Natural killer cell (primary cell): ENCODE measurements around the gene PON3. TPM values are rescaled to one million over a fixed set of nuclear protein-coding genes. Genes with fewer than 3 reads are reported as not detected.

Source experiments
- ATAC-seq, 3 donors: fragments of 150-1000 bp in 2 of 3; fragments of 200-7000 bp in 1 of 3; cut with Tn5 transposase; 1 replicate in 1 of 3; 2 replicates in 2 of 3; pipeline ENCODE4 v1.10.0; 2021; ENCODE audit warnings: mild to moderate bottlenecking in 2 of 3, moderate library complexity in 2 of 3
- DNase-seq, 2 donors: peaks; one replicate each; pipeline versions ENCODE4 v3.0.0 to v3.0.0-alpha.2; 2013 to 2021; ENCODE audit warnings: mixed read lengths in 1 of 2
- H3K27ac ChIP-seq: one replicate; pipeline ENCODE4 v1.5.1; 2013; ENCODE audit warnings: mild to moderate bottlenecking, low read length
- H3K27me3 ChIP-seq: one replicate; pipeline ENCODE4 v1.6.1; 2013; ENCODE audit warnings: low read length; ENCODE audit not compliant: control insufficient read depth, insufficient read depth
- H3K36me3 ChIP-seq: one replicate; pipeline ENCODE4 v1.6.1; 2013; ENCODE audit warnings: low read length; ENCODE audit not compliant: control insufficient read depth, insufficient read depth
- H3K4me1 ChIP-seq: one replicate; pipeline ENCODE4 v1.6.1; 2013; ENCODE audit warnings: low read length; ENCODE audit not compliant: control insufficient read depth, insufficient read depth
- H3K4me3 ChIP-seq: one replicate; pipeline ENCODE4 v1.5.1; 2013; ENCODE audit warnings: low read length
- H3K9me3 ChIP-seq: one replicate; pipeline ENCODE4 v1.6.1; 2013; ENCODE audit warnings: low read length; ENCODE audit not compliant: control insufficient read depth, insufficient read depth
- H3K27ac Mint-ChIP-seq, 2 donors: one replicate each; pipeline ENCODE4 v1.8.0; 2022; ENCODE audit warnings: mild to moderate bottlenecking in 2 of 2, mixed read lengths in 2 of 2, moderate library complexity in 1 of 2
- H3K27me3 Mint-ChIP-seq, 2 donors: one replicate each; pipeline ENCODE4 v1.8.0; 2022; ENCODE audit warnings: low read depth in 2 of 2, mixed read lengths in 2 of 2
- H3K36me3 Mint-ChIP-seq: one replicate; pipeline ENCODE4 v1.8.0; 2022; ENCODE audit warnings: mixed read lengths
- H3K4me1 Mint-ChIP-seq, 2 donors: one replicate each; pipeline ENCODE4 v1.8.0; 2022; ENCODE audit warnings: mixed read lengths in 2 of 2
- H3K4me3 Mint-ChIP-seq: one replicate; pipeline ENCODE4 v1.8.0; 2022; ENCODE audit warnings: mild to moderate bottlenecking, moderate library complexity, mixed read lengths
- H3K9me3 Mint-ChIP-seq, 2 donors: one replicate each; pipeline ENCODE4 v1.8.0; 2022; ENCODE audit warnings: mixed read lengths in 2 of 2
- CTCF ChIP-seq: fragments of 200-600 bp; IDR thresholded peaks from one replicate; pipeline ENCODE4 v1.8.0; 2022; ENCODE audit warnings: antibody characterized with exemption
- WGBS: methylation state at CpG from one replicate; pipeline ENCODE4 v1.1.7; 2013; ENCODE audit warnings: missing lambda C conversion rate; ENCODE audit not compliant: insufficient coverage; 5-methylcytosine and 5-hydroxymethylcytosine counted together
- intact Hi-C: fragments of 100-400 bp; cut with micrococcal nuclease; formaldehyde crosslinking; loops from one replicate; pipeline ENCODE4 v1.14.2; 2022
- total RNA-seq, 4 donors: library from RNA; stranded (reverse); fragments of 120-200 nt in 1 of 4; gene quantifications; one replicate each; pipeline versions ENCODE4 v1.2.3 to v1.2.4, GENCODE V29; 2013 to 2022

The PON3 gene
- total RNA-seq, 3 donors from 2014 or later (not counting 1 experiment from before 2014, with no cell fraction given): not detected

GRCh38 chr7:95317966-95318365, 78.2 kb downstream of the PON3 start:
- 57% methylated on average over 1 of the region's 3 CpGs for WGBS
- Histone ChIP-seq H3K27ac (no peak overlapping the region), H3K4me1 (no peaks in the 10 kb centered on the region), H3K4me3 (no peak overlapping the region), H3K9me3 (no peaks in the 10 kb centered on the region), H3K36me3 (no peaks in the 10 kb centered on the region), H3K27me3 (no peaks in the 10 kb centered on the region)
- Mint-ChIP-seq H3K4me1 (no peaks in the 10 kb centered on the region), H3K27me3 (peaks cover 0 to 10% of the 10 kb centered on the region in 2 donors), H3K9me3 (no peaks in the 10 kb centered on the region), H3K4me3 (no peak overlapping the region), H3K27ac (no peak overlapping the region), H3K36me3 (no peaks in the 10 kb centered on the region)
- no peak for DNase-seq
- intact Hi-C loops: no loop called here
- ATAC-seq: no peak
- no peak for TF ChIP-seq CTCF

GRCh38 chr7:95317546-95317945, 78.6 kb downstream of the PON3 start:
- intact Hi-C loops: no loop called here
- Histone ChIP-seq H3K4me1 (no peaks in the 10 kb centered on the region), H3K36me3 (no peaks in the 10 kb centered on the region), H3K4me3 (no peak overlapping the region), H3K27me3 (no peaks in the 10 kb centered on the region), H3K9me3 (no peaks in the 10 kb centered on the region), H3K27ac (no peak overlapping the region)
- Mint-ChIP-seq H3K36me3 (no peaks in the 10 kb centered on the region), H3K27ac (no peak overlapping the region), H3K4me1 (no peaks in the 10 kb centered on the region), H3K4me3 (no peak overlapping the region), H3K9me3 (no peaks in the 10 kb centered on the region), H3K27me3 (peaks cover 3 to 14% of the 10 kb centered on the region in 2 donors)
- no peak for TF ChIP-seq CTCF
- no peak for ATAC-seq
- 79% methylated on average over 2 of the region's 2 CpGs for WGBS
- DNase-seq: no peak

GRCh38 chr7:95316588-95316987, 79.6 kb downstream of the PON3 start:
- no peaks in the 10 kb centered on the region for H3K9me3 ChIP-seq
- H3K4me3 Mint-ChIP-seq: no peak overlapping the region
- no peak for TF ChIP-seq CTCF
- H3K27me3 ChIP-seq: no peaks in the 10 kb centered on the region
- no peaks in the 10 kb centered on the region for H3K4me1 ChIP-seq
- no peak for ATAC-seq
- H3K27me3 Mint-ChIP-seq: peaks cover 9 to 17% of the 10 kb centered on the region in 2 donors
- H3K9me3 Mint-ChIP-seq: no peaks in the 10 kb centered on the region
- no peak overlapping the region for H3K27ac ChIP-seq
- no peaks in the 10 kb centered on the region for H3K36me3 Mint-ChIP-seq
- WGBS: 76% methylated on average over 1 of the region's 2 CpGs
- no peak for DNase-seq
- no peak overlapping the region for H3K4me3 ChIP-seq
- intact Hi-C loops: no loop called here
- H3K4me1 Mint-ChIP-seq: no peaks in the 10 kb centered on the region
- no peaks in the 10 kb centered on the region for H3K36me3 ChIP-seq
- no peak overlapping the region for H3K27ac Mint-ChIP-seq

GRCh38 chr7:95312561-95312960, 83.6 kb downstream of the PON3 start:
- DNase-seq (no peak), ATAC-seq (no peak)
- no peak for TF ChIP-seq CTCF
- intact Hi-C loops: no loop called here
- Histone ChIP-seq H3K4me1 (no peaks in the 10 kb centered on the region), H3K36me3 (no peaks in the 10 kb centered on the region), H3K27ac (no peak overlapping the region), H3K9me3 (no peaks in the 10 kb centered on the region), H3K27me3 (no peaks in the 10 kb centered on the region), H3K4me3 (no peak overlapping the region)
- 94% methylated on average over 4 of the region's 4 CpGs for WGBS
- Mint-ChIP-seq H3K4me1 (no peaks in the 10 kb centered on the region), H3K9me3 (no peaks in the 10 kb centered on the region), H3K4me3 (no peak overlapping the region), H3K36me3 (no peaks in the 10 kb centered on the region), H3K27ac (no peak overlapping the region), H3K27me3 (peaks cover 17 to 21% of the 10 kb centered on the region in 2 donors)
